Measurements from ENCODE around the gene NSF.
"Not testable (repeated sequence)": the region's sequence is repeated elsewhere in the genome, so short reads cannot be mapped to it uniquely, and the experiment has no call there.

GRCh38 chr17:46647251-46647650 is 56.8 kb downstream of the NSF start:
- TF ChIP-seq CTCF (IDR thresholded peaks at IDR 0.05; ENCODE audit: insufficient read depth, low read length); REST (IDR thresholded peaks at IDR 0.05; ENCODE audit: insufficient replicate concordance, low read depth); POLR2AphosphoS5 (IDR thresholded peaks at IDR 0.05; ENCODE audit: low read depth); SPI1 (IDR thresholded peaks at IDR 0.05; ENCODE audit: borderline replicate concordance, low read depth): not testable (repeated sequence)

Data from HL-60 (cell line).